Stimulated activated CD4-positive, alpha-beta T cell treated with anti-CD3 and anti-CD28 coated beads, Interleukin-15, amount 100 ng/mL, for 1 hour (primary cell): Measurements from ENCODE around the gene C6orf15.

Experiments
- DNase-seq, 2 donors: peaks; one replicate each; pipeline ENCODE4 v3.0.0-alpha.2; 2020; ENCODE audit warnings: low read depth in 1 of 2, low spot score in 1 of 2

C6orf15 gene

DNA sequence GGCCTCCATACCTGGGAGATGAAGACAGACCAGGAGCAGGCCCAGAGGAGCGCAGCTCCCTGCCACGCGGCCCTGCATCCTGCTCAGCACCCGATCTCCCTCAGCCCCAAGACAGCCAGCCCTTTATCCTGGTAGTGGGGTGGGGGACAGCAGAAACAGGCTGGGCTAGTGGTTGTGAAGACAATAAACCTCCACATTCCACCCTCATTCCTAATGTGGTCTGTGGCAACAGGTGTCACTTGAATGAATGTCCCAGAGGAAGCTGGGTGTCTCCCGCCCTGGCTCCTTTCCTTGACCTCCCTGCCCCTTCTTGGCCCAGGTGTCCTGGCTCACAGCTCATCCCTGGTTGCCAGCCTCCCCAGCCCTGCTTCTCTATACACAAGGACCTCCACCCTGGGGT is at the start of gene C6orf15:
TSS of gene C6orf15 (minus strand) at position 98 of the 400 bp plus-strand sequence. CDS start at position 78, 20 bp downstream.
- DNase-seq, result no peak

- no peak for DNase-seq
Observed at GRCh38 chr6:31161216-31162126, 49.1 kb upstream of the C6orf15 start.

GRCh38 chr6:31158863-31159855 is 46.8 kb upstream of the C6orf15 start:
- DNase-seq, result no peak

DNA sequence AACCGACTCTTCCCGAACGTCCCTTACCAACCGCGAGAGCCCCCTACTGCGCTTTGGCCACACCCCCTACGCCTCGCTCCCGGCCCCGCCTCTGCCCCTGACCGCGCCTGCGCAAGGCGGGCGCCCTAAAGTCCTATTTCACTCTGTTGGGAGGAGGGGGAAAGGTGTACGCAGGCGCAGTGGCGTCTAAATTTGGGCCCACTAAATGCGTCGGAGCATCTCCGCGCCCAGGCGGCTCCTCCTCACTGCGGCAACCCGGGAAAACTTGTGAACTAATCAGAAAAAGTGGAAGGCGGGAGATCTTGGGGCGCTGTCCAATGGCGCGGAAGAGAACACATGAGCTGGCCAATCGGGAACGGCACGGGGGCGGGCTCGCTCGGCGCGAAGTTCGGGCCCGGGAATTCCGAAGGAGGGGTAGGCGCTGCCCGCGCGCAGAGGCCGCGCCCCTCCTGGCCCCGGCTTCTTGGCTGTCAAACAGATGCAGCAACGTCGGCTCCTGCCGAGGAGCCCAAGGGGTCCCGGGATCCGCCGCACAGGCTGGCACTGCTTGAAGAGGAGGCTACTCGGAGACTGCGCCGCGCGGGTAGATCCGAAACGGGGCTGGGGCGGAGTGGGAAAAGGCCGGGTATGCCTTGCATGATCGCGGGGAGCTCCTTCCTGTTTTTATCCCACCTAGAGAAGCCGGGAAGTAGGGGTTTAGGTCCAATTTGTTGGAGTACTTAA is 45.9 kb upstream of the C6orf15 start, which contains the start of gene TCF19:
TSS of gene TCF19 (plus strand) at position 450 of the 723 bp plus-strand sequence. CDS start 881 bp downstream, outside the sequence.
- peak; percentile 99 for DNase-seq

- DNase-seq, result no peak
Observed at GRCh38 chr6:31157513-31158139, 45.3 kb upstream of the C6orf15 start, which contains the start of gene CCHCR1. Gene CCHCR1, minus strand, starts transcription at chr6:31157802. Its CDS starts 202 bp downstream, at chr6:31157600.

- no peak for DNase-seq
Observed at GRCh38 chr6:31156641-31157040, 44.3 kb upstream of the C6orf15 start.

DNA sequence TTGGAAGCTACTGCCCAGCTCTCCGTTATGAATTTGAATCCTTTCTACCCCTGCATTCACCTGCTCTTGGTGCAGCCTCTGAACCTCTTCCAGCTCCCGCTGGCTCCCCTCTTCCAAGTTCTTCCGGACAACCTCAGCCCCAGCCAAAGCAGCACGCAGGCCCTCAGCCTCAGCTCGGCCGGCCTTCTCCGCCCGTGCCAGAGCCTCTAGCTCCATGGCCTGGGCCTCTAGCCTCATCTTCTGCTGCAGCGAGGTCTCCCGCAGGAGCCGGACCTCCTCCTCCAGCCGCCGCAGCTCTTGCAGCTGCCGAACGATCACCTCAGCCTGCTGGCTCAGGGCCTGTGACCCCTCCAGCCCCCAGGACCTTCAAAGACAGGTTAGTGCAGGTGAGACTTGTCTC is 42.1 kb upstream of the C6orf15 start:
- DNase-seq, result no peak

- no peak for DNase-seq
Observed at GRCh38 chr6:31152781-31153180, 40.4 kb upstream of the C6orf15 start.

DNA sequence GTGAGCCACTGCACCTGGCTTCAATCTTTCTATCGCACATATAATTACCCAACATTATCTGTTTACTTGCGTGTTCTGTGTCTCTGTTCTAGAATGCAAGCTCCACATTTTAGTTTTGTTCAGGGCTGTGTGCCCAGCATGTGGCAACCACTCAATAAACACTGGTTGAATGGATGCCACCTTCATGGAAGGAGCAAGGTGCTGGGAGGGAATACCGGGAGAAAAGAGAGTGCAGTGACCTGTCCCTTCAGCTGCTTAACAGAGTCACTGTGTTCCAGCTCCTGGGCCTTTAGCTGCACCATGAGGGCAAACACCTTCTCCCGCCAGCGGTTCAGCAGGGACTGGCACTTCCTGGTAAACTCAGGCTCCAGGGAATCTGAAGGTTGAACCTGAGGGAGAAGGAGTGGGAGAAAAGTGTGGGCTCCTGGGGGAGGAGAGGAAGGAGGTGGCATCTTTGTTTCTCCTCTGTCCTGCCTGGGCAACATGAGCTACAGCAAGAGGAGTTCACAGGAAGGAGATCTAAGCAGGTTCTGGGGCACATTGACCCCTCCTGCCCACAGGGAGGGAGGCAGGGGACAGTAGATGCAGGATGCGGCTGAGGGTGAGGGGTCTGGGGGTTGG is 37.6 kb upstream of the C6orf15 start:
- no peak for DNase-seq

GRCh38 chr6:31145386-31145785 is 33.0 kb upstream of the C6orf15 start:
- DNase-seq, result no peak

DNA sequence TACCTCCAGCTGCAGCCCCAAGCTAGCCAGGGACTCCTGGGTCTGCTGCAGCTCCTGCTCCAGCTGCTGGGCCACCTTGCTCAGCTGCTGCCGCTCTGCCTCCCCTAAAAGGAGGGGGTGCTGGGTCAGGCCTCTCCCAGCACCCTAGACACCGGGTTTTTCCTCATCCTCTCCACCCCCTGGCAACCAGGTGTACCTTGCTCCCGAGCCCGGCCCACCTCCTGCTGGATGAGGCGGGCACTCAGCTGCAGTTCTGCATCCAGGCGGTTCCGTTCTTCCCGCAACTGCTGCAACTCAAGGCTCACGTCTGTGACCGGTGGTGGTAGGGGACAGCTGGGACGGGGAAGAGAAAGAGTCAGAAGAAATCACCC is 32.6 kb upstream of the C6orf15 start:
- DNase-seq, result no peak

GRCh38 chr6:31144296-31144969 is 32.1 kb upstream of the C6orf15 start:
- no peak for DNase-seq

GRCh38 chr6:31143148-31143547 is 30.8 kb upstream of the C6orf15 start:
- DNase-seq, result no peak

- DNase-seq, result no peak
Observed at GRCh38 chr6:31142361-31142761, 30.0 kb upstream of the C6orf15 start.

DNA sequence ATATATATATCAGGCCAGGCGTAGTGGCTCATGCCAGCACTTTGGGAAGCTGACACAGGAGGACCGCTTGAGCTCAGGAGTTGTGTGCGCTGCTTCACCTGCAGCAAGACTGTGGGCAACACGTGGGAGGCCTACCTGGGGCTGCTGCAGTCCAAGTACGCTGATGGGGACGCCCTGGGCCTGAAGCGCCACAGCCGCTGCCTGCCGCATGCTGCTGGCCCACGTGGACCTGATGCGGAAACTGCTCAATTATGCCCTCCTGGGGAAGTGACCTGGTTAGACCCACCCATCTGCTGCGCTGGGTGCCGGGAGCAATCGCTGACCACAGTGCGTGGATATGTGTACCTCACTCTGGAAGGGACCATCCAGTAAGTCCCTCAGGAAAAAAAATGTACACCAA is 28.3 kb upstream of the C6orf15 start:
- no peak for DNase-seq

DNA sequence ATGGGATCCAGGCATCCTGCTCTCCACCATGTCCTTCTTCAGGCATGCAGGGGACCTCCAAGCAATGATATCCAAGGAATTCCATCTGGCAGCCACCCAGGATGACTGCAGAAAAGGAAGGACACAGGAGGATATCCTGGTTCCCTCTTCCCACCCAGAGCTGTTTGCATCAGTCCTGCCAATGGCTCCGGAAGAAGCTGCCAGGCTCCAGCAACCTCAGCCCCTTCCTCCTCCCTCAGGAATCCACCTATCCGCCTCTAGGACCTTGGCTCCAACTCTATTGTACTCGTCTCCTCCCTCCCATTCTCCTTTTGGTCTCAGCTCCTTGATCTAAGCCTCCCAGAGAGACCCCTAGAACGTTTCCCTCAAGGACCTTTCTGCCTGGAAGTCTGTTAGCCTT is 27.2 kb upstream of the C6orf15 start:
- no peak for DNase-seq

GRCh38 chr6:31138982-31139381 is 26.6 kb upstream of the C6orf15 start, which contains the start of gene PSORS1C2:
Gene PSORS1C2, minus strand, starts transcription at chr6:31139066. Its CDS starts 40 bp downstream, at chr6:31139026.
- no peak for DNase-seq

- no peak for DNase-seq
Observed at GRCh38 chr6:31135710-31136109, 23.3 kb upstream of the C6orf15 start.

GRCh38 chr6:31132806-31133205 is 20.4 kb upstream of the C6orf15 start:
- no peak for DNase-seq
